Muscle layer of colon (tissue), 2 donors: ENCODE data around the gene GLIPR1.
"Not testable (repeated sequence)": the region's sequence is repeated elsewhere in the genome, so short reads cannot be mapped to it uniquely, and the experiment has no call there.

Experiments
- H3K27ac ChIP-seq: one replicate; pipeline ENCODE4 v1.7.0; 2013; ENCODE audit warnings: low read depth, mild to moderate bottlenecking, low read length, moderate library complexity
- H3K27me3 ChIP-seq, 2 donors: one replicate each; pipeline ENCODE4 v1.7.0; 2013; ENCODE audit warnings: low read length in 2 of 2, mild to moderate bottlenecking in 2 of 2; ENCODE audit not compliant: insufficient read depth in 2 of 2, control insufficient read depth in 1 of 2
- H3K36me3 ChIP-seq: one replicate; pipeline ENCODE4 v1.7.0; 2013; ENCODE audit warnings: mild to moderate bottlenecking, low read length; ENCODE audit not compliant: insufficient read depth
- H3K4me1 ChIP-seq: one replicate; pipeline ENCODE4 v1.7.0; 2013; ENCODE audit warnings: mild to moderate bottlenecking, low read length; ENCODE audit not compliant: insufficient read depth
- H3K4me3 ChIP-seq, 2 donors: one replicate each; pipeline ENCODE4 v1.7.0; 2013; ENCODE audit warnings: low read length in 2 of 2, low read depth in 1 of 2, mild to moderate bottlenecking in 1 of 2, moderate library complexity in 1 of 2
- H3K9ac ChIP-seq: one replicate; pipeline ENCODE4 v1.7.0; 2013; ENCODE audit warnings: low read length
- H3K9me3 ChIP-seq: one replicate; pipeline ENCODE4 v1.7.0; 2013; ENCODE audit warnings: mild to moderate bottlenecking, low read length
- donor health status: abdominal sarcoma.
- donor health status: Adenocarcinoma of cecum.

GLIPR1 gene

DNA sequence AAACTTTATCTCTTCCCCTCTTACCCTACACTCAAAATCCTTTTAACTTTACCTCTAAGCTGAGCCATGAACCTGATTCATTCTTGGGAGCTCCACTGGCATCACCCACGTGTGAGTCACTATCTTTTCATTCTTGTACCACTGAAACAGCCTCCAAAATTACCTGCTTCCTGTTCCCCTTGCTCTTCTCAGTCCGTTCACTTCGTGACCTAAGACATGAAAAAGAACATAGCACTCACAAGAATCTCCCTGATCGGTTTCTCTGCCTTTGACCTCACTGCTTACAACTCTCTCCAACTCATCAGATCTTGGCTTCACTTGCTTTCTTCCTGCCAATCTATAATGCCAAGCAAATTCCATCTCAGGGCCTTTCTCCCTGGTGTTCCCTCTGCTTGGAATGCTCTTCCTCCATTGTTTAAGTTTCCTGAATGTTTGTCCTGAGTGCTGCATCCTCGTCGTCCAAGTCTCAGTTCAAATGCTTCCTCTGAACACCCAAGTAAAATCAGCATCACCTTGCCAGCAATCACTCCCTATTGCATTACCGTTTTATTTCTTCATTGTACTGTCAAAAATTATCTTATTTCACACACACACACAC is 9.2 kb downstream of the GLIPR1 start:
- Histone ChIP-seq H3K27me3 (no peaks in the 10 kb centered on the region), H3K36me3 (no peaks in the 10 kb centered on the region), H3K4me3 (no peak overlapping the region), H3K27ac (no peak overlapping the region), H3K4me1 (peaks cover 22% of the 10 kb centered on the region), H3K9me3 (no peaks in the 10 kb centered on the region), H3K9ac (no peak overlapping the region)

DNA sequence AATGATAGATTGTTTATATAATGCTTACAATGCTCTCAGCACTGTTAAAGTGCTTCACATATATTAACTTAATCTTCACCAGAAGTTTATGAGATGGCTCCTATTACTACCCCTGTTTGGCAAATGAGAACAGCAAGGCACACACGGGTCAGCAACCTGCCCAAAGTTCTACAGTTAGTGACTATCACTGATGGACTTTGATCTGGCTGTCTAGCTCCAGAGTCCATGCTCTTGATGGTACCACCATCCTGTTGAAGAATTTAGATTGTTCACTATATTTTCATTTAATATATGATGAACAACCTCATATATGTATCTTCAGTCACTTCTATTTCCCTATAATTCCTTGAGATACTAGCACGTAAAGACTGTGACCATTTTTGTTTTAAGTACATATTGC is 10.6 kb downstream of the GLIPR1 start:
- Histone ChIP-seq H3K4me1 (peaks cover 18% of the 10 kb centered on the region), H3K9me3 (no peaks in the 10 kb centered on the region), H3K4me3 (no peak overlapping the region), H3K27ac (no peak overlapping the region), H3K27me3 (no peaks in the 10 kb centered on the region), H3K9ac (no peak overlapping the region), H3K36me3 (no peaks in the 10 kb centered on the region)

DNA sequence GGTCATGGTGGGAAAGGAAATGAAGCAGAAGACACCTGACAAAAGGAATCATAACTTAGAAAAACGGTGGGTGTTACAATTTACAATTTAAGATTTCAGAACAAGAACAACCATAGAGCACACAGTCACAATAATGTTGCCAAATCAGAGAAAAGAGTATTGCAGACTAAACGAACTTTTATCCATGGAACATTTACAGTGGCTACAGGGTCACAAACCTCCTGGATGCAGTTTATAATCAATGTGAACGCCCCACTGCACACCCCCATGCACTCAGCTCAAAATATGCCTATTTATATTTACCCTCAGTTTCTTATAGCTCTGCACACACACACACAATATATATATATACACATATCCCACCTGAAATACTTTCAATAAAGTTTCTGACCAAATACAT is 22.9 kb downstream of the GLIPR1 start:
- Histone ChIP-seq H3K4me3 (no peak overlapping the region), H3K27ac (no peak overlapping the region), H3K36me3 (peaks cover 54% of the 10 kb centered on the region), H3K9me3 (no peaks in the 10 kb centered on the region), H3K27me3 (no peaks in the 10 kb centered on the region), H3K4me1 (peaks cover 4% of the 10 kb centered on the region), H3K9ac (no peak overlapping the region)

- Histone ChIP-seq H3K27me3 (no peaks in the 10 kb centered on the region), H3K4me3 (no peak overlapping the region), H3K4me1 (peaks cover 4% of the 10 kb centered on the region), H3K9me3 (no peaks in the 10 kb centered on the region), H3K9ac (no peak overlapping the region), H3K27ac (no peak overlapping the region), H3K36me3 (peaks cover 50% of the 10 kb centered on the region)
Measured at GRCh38 chr12:75503866-75504265, 23.3 kb downstream of the GLIPR1 start.

- H3K4me3 ChIP-seq = no peak overlapping the region
- no peak overlapping the region for H3K9ac ChIP-seq
- H3K27ac ChIP-seq = no peak overlapping the region
- no peaks in the 10 kb centered on the region for H3K27me3 ChIP-seq
- H3K36me3 ChIP-seq = peaks cover 47% of the 10 kb centered on the region
- no peaks in the 10 kb centered on the region for H3K9me3 ChIP-seq
- peaks cover 17% of the 10 kb centered on the region for H3K4me1 ChIP-seq
Measured at GRCh38 chr12:75505706-75506312, 25.3 kb downstream of the GLIPR1 start.

DNA sequence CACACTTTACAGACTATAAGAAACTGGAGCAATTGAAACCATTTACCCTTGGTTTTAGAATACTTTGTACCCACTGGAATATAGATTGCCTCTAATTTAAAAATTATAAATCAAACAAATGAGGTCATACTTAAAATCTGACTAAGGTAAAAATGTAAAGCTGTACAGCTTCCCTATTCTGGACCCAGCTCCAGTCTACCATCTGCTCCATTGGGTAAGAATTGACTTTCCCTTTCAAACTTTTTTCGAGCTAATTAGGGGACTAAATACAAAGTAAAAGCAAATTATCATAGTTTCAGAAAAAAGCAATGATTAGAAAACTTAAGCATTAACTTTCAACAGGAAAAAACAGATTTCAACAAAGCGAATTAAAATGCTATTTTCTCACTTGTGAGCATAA is 26.5 kb downstream of the GLIPR1 start:
- peaks cover 36% of the 10 kb centered on the region for H3K36me3 ChIP-seq
- H3K4me3 ChIP-seq = no peak overlapping the region
- H3K9ac ChIP-seq = no peak overlapping the region
- peaks cover 19% of the 10 kb centered on the region for H3K4me1 ChIP-seq
- H3K9me3 ChIP-seq = no peaks in the 10 kb centered on the region
- H3K27ac ChIP-seq = no peak overlapping the region
- H3K27me3 ChIP-seq = no peaks in the 10 kb centered on the region

- H3K36me3 ChIP-seq = peaks cover 26% of the 10 kb centered on the region
- no peak overlapping the region for H3K9ac ChIP-seq
Measured at GRCh38 chr12:75508159-75508558, 27.6 kb downstream of the GLIPR1 start.

DNA sequence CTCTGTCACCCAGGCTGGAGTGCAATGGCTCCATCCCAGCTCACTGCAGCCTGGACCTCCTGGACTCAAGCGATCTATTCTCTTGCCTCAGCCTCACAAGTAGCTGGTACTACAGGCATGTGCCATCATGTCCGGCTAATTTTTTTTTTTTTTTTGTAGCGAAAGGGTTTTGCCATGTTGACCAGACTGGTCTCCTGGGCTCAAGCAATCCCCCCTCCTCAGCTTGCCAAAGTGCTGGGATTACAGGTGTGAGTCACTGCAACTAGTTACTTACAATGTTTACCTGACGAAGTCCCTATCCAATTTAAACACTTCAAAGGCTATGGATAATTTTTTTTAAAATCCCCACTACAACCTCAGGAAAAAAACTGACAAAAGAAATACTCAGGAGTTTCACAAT is 29.1 kb downstream of the GLIPR1 start:
- Histone ChIP-seq H3K9ac (no peak overlapping the region), H3K36me3 (peaks cover 14% of the 10 kb centered on the region), H3K27me3 (no peaks in the 10 kb centered on the region), H3K4me3 (no peak overlapping the region), H3K9me3 (no peaks in the 10 kb centered on the region), H3K4me1 (peaks cover 19% of the 10 kb centered on the region), H3K27ac (no peak overlapping the region)

More at GRCh38 chr12:75508159-75508558, 27.6 kb downstream of the GLIPR1 start:
- Histone ChIP-seq H3K9me3 (no peaks in the 10 kb centered on the region), H3K4me1 (peaks cover 19% of the 10 kb centered on the region), H3K27ac (no peak overlapping the region), H3K4me3 (no peak overlapping the region), H3K27me3 (no peaks in the 10 kb centered on the region)

DNA sequence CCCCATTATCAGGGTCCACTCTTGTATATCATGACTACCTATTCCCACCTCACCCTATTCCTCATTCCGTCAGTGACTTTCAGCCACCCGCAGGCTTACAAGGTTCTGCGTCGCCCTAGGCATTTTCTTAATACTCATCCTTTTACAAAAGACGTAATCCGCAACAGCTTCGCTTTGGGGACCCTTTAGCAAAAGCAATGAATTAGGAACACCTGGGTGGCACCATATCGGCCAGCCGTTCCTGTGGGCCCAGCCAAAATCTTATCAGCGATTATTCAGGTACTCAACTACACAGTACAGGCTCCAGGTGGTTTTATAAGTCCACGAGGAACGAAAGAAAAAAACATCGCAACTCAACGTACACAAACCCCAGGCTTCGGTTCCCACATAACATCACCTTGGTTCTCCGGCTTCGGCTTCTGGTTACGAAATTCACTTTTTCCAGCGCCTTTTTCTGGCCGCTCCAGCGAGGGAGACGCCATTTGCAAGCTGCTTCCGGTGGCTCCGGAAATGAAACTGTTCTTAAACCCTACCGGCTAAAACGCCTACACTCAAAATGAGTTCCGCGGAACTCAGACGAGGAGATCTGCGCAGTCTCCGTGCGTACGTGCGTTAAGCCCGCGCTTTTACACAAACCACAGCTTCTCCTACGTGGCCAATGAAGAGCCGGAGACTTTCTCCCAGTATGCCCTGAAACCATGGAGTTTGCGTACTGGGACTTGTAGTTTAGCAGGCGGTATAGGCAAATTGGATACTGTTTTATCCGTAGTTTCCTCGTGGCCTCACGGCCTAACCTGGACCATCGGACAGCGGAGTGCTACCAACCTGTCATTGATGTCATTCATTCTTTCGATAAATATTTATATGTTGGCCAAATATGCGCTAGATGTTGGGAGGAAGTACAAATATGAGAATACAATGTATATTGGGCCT is 30.8 kb downstream of the GLIPR1 start, which contains the start of gene KRR1:
Gene KRR1 (minus strand): TSS at position 494 of the 933 bp plus-strand sequence. CDS start 12 bp downstream, at position 482.
- Histone ChIP-seq H3K4me1 (peaks cover 19% of the 10 kb centered on the region), H3K36me3 (no peaks in the 10 kb centered on the region), H3K4me3 (peak within 1 kb of the TSS; percentile 84 to 100)

GRCh38 chr12:75521224-75521623 is 40.7 kb downstream of the GLIPR1 start:
- H3K9ac ChIP-seq, H3K27ac ChIP-seq, H3K36me3 ChIP-seq, H3K27me3 ChIP-seq, H3K4me1 ChIP-seq, H3K4me3 ChIP-seq, H3K9me3 ChIP-seq: not testable (repeated sequence)

More for the DNA sequence above, 30.8 kb downstream of the GLIPR1 start, which contains the start of gene KRR1:
- H3K9ac ChIP-seq = peak within 1 kb of the TSS; percentile 99
- no peaks in the 10 kb centered on the region for H3K27me3 ChIP-seq
- no peaks in the 10 kb centered on the region for H3K9me3 ChIP-seq
- H3K27ac ChIP-seq = peak within 1 kb of the TSS; percentile 50

DNA sequence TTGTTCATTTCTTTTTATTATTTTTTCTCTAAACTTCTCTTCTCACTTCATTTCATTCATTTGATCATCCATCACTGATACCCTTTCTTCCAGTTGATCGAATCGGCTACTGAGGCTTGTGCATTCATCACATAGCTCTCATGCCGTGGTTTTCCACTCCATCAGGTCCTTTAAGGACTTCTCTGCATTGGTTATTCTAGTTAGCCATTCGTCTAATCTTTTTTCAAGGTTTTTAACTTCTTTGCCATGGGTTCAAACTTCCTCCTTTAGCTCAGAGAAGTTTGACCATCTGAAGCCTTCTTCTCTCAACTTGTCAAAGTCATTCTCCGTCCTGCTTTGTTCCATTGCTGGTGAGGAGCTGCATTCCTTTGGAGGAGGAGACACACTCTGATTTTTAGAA is 41.6 kb downstream of the GLIPR1 start:
- H3K9me3 ChIP-seq, H3K36me3 ChIP-seq, H3K4me3 ChIP-seq, H3K27me3 ChIP-seq, H3K9ac ChIP-seq, H3K4me1 ChIP-seq, H3K27ac ChIP-seq: not testable (repeated sequence)
